Activated T-cell treated with anti-CD3 and anti-CD28 coated beads, Interleukin-2, amount 50 U/mL, for 48 hours (primary cell): ENCODE results near the gene RNF150.
"Not testable (repeated sequence)": the region's sequence is repeated elsewhere in the genome, so short reads cannot be mapped to it uniquely, and the experiment has no call there.

Experiments used
- DNase-seq, 2 experiments: peaks; one replicate each; pipeline ENCODE4 v3.0.0-alpha.2; 2020

Gene RNF150

DNA sequence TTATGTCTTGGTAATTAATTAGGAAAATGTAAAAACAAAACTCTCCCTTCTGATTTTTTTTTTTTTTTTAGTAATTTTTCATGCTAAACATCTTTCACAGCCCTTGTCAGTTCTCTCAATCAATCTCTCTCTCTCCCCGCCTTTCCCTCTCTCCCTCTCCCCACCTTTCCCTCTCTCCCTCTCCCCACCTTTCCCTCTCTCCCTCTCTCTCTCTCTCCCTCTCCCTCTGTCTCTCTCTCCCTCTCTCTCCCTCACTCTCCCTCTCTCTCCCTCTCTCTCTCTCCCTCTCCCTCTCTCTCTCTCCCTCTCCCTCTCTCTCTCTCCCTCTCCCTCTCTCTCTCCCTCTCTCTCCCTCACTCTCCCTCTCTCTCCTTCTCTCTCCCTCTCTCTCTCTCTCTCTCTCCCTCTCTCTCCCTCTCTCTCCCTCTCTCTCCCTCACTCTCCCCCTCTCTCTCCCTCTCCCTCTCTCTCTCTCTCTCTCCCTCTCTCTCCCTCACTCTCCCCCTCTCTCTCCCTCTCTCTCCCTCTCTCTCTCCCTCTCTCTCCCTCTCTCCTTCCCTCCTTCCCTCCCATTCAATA, 322.6 kb downstream of the RNF150 start:
- not testable (repeated sequence) for DNase-seq
